Right lobe of liver (tissue), 6 donors: Measurements from ENCODE around the gene MAN2B1. TPM values are rescaled to one million over a fixed set of nuclear protein-coding genes. Genes with fewer than 3 reads are reported as not detected.

Experiments
- ATAC-seq, 4 donors: fragments of 200-7000 bp; cut with Tn5 transposase; one replicate each; pipeline ENCODE4 v1.9.1; 2020; ENCODE audit warnings: mild to moderate bottlenecking in 4 of 4, moderate library complexity in 4 of 4
- DNase-seq, 3 donors: peaks; one replicate each; pipeline ENCODE4 v3.0.0-alpha.2; 2020
- H3K27ac ChIP-seq, 3 donors: fragments of 200-600 bp; one replicate each; pipeline ENCODE4 v1.8.0; 2022
- H3K27me3 ChIP-seq, 2 donors: fragments of 200-600 bp; one replicate each; pipeline ENCODE4 v1.8.0; 2022
- H3K36me3 ChIP-seq, 4 donors: fragments of 200-600 bp; sonication (generic) in 1 of 4; one replicate each; pipeline versions ENCODE4 v1.5.1 to v1.8.0; 2017 to 2022; ENCODE audit warnings: control low read depth in 1 of 4
- H3K4me1 ChIP-seq, 4 donors: fragments of 200-600 bp; sonication (generic) in 1 of 4; one replicate each; pipeline versions ENCODE4 v1.5.1 to v1.8.0; 2017 to 2022; ENCODE audit warnings: control low read depth in 1 of 4
- H3K4me3 ChIP-seq, 3 donors: fragments of 200-600 bp; one replicate each; pipeline ENCODE4 v1.8.0; 2022
- H3K9me3 ChIP-seq, 4 donors: fragments of 200-600 bp; sonication (generic) in 1 of 4; one replicate each; pipeline versions ENCODE4 v1.5.1 to v1.8.0; 2017 to 2022; ENCODE audit warnings: control low read depth in 1 of 4
- CTCF ChIP-seq, 4 donors: fragments of 200-600 bp in 3 of 4; fragments of 450-650 bp in 1 of 4; IDR thresholded peaks; one replicate each; pipeline versions ENCODE4 v1.5.1 to v1.8.0; 2016 to 2022; ENCODE audit warnings: antibody characterized with exemption in 4 of 4, mild to moderate bottlenecking in 2 of 4
- POLR2A ChIP-seq: fragments of 450-650 bp; IDR thresholded peaks from one replicate; pipeline ENCODE4 v1.6.1; 2017; ENCODE audit warnings: antibody characterized with exemption, mild to moderate bottlenecking
- WGBS: methylation state at CpG from one replicate; pipeline ENCODE4 v1.1.6; 2018; ENCODE audit warnings: low coverage, low lambda C conversion rate; ENCODE audit not compliant: insufficient coverage; ENCODE audit errors: missing lambda C conversion rate; 5-methylcytosine and 5-hydroxymethylcytosine counted together
- intact Hi-C, 2 donors: fragments of 100-400 bp; cut with DNase I; formaldehyde crosslinking; loops; one replicate each; pipeline versions ENCODE4 v1.11.2 to v1.14.1; 2022
- total RNA-seq, 6 experiments: library from RNA; depleted of rRNA in 2 of 6; stranded (reverse); fragments of >200 nt in 2 of 6; fragmentation: NEBNext Ultra II Directional in 3 of 6; extraction: Animal tissue kit (Norgen Biotek cat#: 25700) in 3 of 6; gene quantifications; one replicate each; pipeline versions ENCODE4 v1.1.0 to v1.2.4, GENCODE V29; 2016 to 2023
- donor health status: DM: no; HTN: yes; CAD: no.
- donor health status: DM: no; HTN: no; CAD: no.
- donor health status: DM: no; HTN: no; CAD: no.
- donor health status: DM: no; HTN: yes; CAD: no.
- donor health status: DM: no; HTN: yes; CAD: no.

The MAN2B1 gene
- total RNA-seq, 6 experiments from 2014 or later, result 32.7 to 76.5 (median 53.6) TPM

- ATAC-seq, result no peak
- H3K27ac ChIP-seq, result no peak overlapping the region
- intact Hi-C loops, result no loop called here
Measured at GRCh38 chr19:12711187-12711586, 44.6 kb upstream of the MAN2B1 start.

GRCh38 chr19:12708641-12709040 is 42.1 kb upstream of the MAN2B1 start:
- Histone ChIP-seq H3K36me3 (peaks cover 13 to 75% (median 47%) of the 10 kb centered on the region in 4 donors), H3K9me3 (no peaks in the 10 kb centered on the region), H3K27ac (no peak overlapping the region), H3K4me3 (no peak overlapping the region), H3K27me3 (no peaks in the 10 kb centered on the region), H3K4me1 (no peaks in the 10 kb centered on the region)
- no peak for TF ChIP-seq POLR2A
- TF ChIP-seq CTCF (IDR thresholded peaks at IDR 0.05), result no peak
- ATAC-seq, result no peak
- 80% methylated on average over 7 of the region's 8 CpGs for WGBS
- DNase-seq, result no peak
- intact Hi-C loops, result loop anchor here in 1 of 2 donors (10.0 kb wide), 1 partner anchor 46 kb away; the partner anchor contains the start of gene BEST2

More at GRCh38 chr19:12711187-12711586, 44.6 kb upstream of the MAN2B1 start:
- no peaks in the 10 kb centered on the region for H3K9me3 ChIP-seq
- no peaks in the 10 kb centered on the region for H3K27me3 ChIP-seq
- H3K4me3 ChIP-seq, result no peak overlapping the region
- H3K4me1 ChIP-seq, result peaks cover 0 to 3% (median 0%) of the 10 kb centered on the region in 4 donors
- WGBS, result 92% methylated on average over 2 of the region's 17 CpGs
- DNase-seq, result no peak
- peaks cover 23 to 74% (median 47%) of the 10 kb centered on the region in 4 donors for H3K36me3 ChIP-seq
- TF ChIP-seq CTCF (IDR thresholded peaks at IDR 0.05), result no peak

GRCh38 chr19:12706332-12706718 is 39.8 kb upstream of the MAN2B1 start:
- WGBS, result 91% methylated on average over 7 of the region's 13 CpGs
- no peak overlapping the region for H3K4me3 ChIP-seq
- TF ChIP-seq CTCF (IDR thresholded peaks at IDR 0.05) (no peak), POLR2A (no peak)

GRCh38 chr19:12705654-12706331 is 39.3 kb upstream of the MAN2B1 start:
- H3K9me3 ChIP-seq, result no peaks in the 10 kb centered on the region
- ATAC-seq, result no peak
- 90% methylated on average over 2 of the region's 29 CpGs for WGBS
- no peak overlapping the region for H3K27ac ChIP-seq
- H3K27me3 ChIP-seq, result no peaks in the 10 kb centered on the region
- peaks cover 6 to 85% (median 40%) of the 10 kb centered on the region in 4 donors for H3K36me3 ChIP-seq
- H3K4me3 ChIP-seq, result no peak overlapping the region
- TF ChIP-seq POLR2A, result no peak
- TF ChIP-seq CTCF (IDR thresholded peaks at IDR 0.05), result no peak
- intact Hi-C loops, result loop anchor here in 1 of 2 donors (10.0 kb wide), 1 partner anchor 49 kb away; the partner anchor contains the start of gene BEST2
- DNase-seq, result no peak
- H3K4me1 ChIP-seq, result no peaks in the 10 kb centered on the region

More at GRCh38 chr19:12706332-12706718, 39.8 kb upstream of the MAN2B1 start:
- H3K36me3 ChIP-seq, result peaks cover 11 to 85% (median 41%) of the 10 kb centered on the region in 4 donors
- intact Hi-C loops, result loop anchor here in 1 of 2 donors (10.0 kb wide), 1 partner anchor 48 kb away; the partner anchor contains the start of gene BEST2
- H3K4me1 ChIP-seq, result no peaks in the 10 kb centered on the region
- no peaks in the 10 kb centered on the region for H3K9me3 ChIP-seq
- ATAC-seq, result no peak
- no peaks in the 10 kb centered on the region for H3K27me3 ChIP-seq
- no peak overlapping the region for H3K27ac ChIP-seq
- no peak for DNase-seq
